T-helper 1 cell treated with Interleukin-12 subunit alpha and Interleukin-12 subunit beta and Interleukin-4 antibody, amounts not matched to agents 30 μg/mL and 1 μg/mL, for 36 hours (primary cell): ENCODE data around the gene ZBTB40.
A peak's percentile ranks its signal among the peaks of the same experiment; 100 is the strongest.

Experiments
- H3K27ac Mint-ChIP-seq: one replicate; pipeline ENCODE4 v1.8.0; 2021; ENCODE audit warnings: mild to moderate bottlenecking, mixed read lengths
- H3K27me3 Mint-ChIP-seq: one replicate; pipeline ENCODE4 v1.8.0; 2021; ENCODE audit warnings: low read depth, mixed read lengths
- H3K36me3 Mint-ChIP-seq: one replicate; pipeline ENCODE4 v1.8.0; 2021; ENCODE audit warnings: low read depth, mixed read lengths
- H3K4me1 Mint-ChIP-seq: one replicate; pipeline ENCODE4 v1.8.0; 2021; ENCODE audit warnings: low read depth, mixed read lengths
- H3K4me3 Mint-ChIP-seq: one replicate; pipeline ENCODE4 v1.8.0; 2021; ENCODE audit warnings: mild to moderate bottlenecking, moderate library complexity, mixed read lengths
- H3K9me3 Mint-ChIP-seq: one replicate; pipeline ENCODE4 v1.8.0; 2021; ENCODE audit warnings: mixed read lengths

Gene ZBTB40

GRCh38 chr1:22417466-22417865, 34.2 kb upstream of the ZBTB40 start:
- Mint-ChIP-seq H3K36me3 (no peaks in the 10 kb centered on the region), H3K4me1 (peaks cover 3% of the 10 kb centered on the region), H3K9me3 (no peaks in the 10 kb centered on the region), H3K4me3 (no peak overlapping the region), H3K27ac (no peak overlapping the region), H3K27me3 (peaks cover 27% of the 10 kb centered on the region)

DNA sequence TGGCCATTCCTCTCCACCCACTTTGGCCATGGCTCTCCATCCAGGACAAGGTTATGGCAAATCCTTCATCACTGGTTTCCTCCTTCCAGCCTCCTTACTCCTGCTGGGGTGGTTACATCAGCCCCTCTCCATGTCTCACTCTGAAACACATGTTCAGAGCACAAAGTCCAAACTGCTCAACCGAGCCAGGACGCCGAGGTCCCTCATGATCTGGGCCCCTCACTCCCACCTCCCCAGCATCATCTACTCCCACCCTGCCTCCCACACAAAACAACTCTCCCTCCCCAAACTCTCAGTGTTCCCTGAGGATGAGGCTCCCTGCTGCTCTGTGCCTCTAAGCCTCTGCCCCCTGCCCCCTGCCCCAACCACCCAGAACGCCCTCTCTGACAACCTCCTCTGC, 33.3 kb upstream of the ZBTB40 start:
- Mint-ChIP-seq H3K4me3 (no peak overlapping the region), H3K4me1 (peaks cover 3% of the 10 kb centered on the region), H3K27me3 (peaks cover 27% of the 10 kb centered on the region), H3K36me3 (no peaks in the 10 kb centered on the region), H3K9me3 (no peaks in the 10 kb centered on the region), H3K27ac (no peak overlapping the region)

- H3K9me3 Mint-ChIP-seq = no peaks in the 10 kb centered on the region
- peaks cover 3% of the 10 kb centered on the region for H3K4me1 Mint-ChIP-seq
- peaks cover 25% of the 10 kb centered on the region for H3K27me3 Mint-ChIP-seq
Observed at GRCh38 chr1:22418933-22419382, 32.7 kb upstream of the ZBTB40 start.

DNA sequence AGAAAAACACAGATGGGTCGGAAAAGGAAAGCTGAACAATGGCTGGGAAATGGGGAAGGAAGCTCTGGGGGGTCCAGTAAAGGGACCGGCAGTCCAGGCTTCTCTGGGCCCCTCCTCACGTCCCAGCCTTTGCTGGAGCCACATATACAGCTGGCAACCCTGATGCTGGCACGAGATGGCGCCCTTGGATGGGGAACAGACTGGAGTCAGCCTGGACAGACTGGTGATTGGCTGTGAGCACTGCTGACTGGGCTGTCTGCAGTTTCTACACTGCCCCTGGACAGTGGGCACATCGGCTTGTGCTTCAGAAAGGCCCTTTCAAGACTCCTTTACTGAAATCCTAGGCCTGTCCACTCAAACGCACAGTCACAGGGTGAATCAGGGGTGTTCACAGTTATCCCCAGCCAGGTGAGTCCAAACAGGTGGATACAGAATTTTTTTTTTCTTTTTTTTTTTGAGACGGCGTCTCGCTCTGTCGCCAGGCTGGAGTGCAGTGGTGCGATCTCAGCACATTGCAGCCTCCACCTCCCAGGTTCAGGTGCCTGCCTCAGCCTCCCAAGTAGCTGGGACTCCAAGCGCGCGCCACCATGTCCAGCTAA, 31.1 kb upstream of the ZBTB40 start:
- Mint-ChIP-seq H3K36me3 (no peaks in the 10 kb centered on the region), H3K27ac (no peak overlapping the region), H3K27me3 (peaks cover 25% of the 10 kb centered on the region), H3K4me1 (peaks cover 3% of the 10 kb centered on the region), H3K4me3 (no peak overlapping the region), H3K9me3 (no peaks in the 10 kb centered on the region)

More at GRCh38 chr1:22418933-22419382, 32.7 kb upstream of the ZBTB40 start:
- Mint-ChIP-seq H3K27ac (no peak overlapping the region), H3K4me3 (no peak overlapping the region), H3K36me3 (no peaks in the 10 kb centered on the region)

DNA sequence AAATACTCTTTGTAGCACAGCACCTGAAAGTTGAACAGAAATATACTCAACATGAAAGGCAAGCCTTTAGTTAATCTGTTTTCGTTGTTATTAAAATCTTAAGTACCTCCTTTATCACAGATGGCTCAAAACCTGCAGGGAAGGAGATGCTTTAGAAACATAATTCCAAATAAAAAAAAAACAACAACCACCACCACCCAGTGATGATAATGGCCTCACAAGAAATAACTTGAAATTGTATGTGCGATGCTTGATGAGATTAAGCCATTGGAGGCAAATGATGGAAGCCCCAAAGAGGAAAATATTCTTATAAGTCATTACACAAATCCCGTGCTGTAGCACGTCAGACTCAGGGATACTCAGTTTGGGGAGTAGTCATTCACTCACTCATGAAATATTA, 24.9 kb upstream of the ZBTB40 start:
- Mint-ChIP-seq H3K27ac (no peak overlapping the region), H3K9me3 (peaks cover 3% of the 10 kb centered on the region), H3K4me1 (peaks cover 3% of the 10 kb centered on the region), H3K36me3 (no peaks in the 10 kb centered on the region), H3K27me3 (peaks cover 6% of the 10 kb centered on the region), H3K4me3 (no peak overlapping the region)

DNA sequence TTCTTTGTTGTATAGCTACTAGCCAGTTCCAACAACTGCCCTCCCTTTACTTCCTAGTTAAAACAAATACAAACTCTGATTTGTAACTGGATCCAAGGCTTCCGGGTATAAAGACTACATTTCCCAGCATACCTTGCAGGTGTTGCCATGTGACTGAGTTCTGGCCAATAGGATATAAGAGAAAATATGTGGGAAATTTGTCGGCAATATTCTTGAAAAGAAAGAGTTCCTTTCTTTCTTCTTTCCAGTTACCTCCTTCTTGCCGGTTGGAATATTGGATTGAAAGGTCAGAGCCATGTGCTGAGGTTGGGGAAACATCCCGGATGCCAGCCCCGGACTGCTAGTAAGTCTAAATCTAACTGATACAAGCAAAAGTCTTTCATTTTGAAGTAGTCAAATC, 23.0 kb upstream of the ZBTB40 start:
- peak overlapping the region; percentile 74 for H3K4me3 Mint-ChIP-seq
- peaks cover 6% of the 10 kb centered on the region for H3K4me1 Mint-ChIP-seq
- H3K27ac Mint-ChIP-seq = no peak overlapping the region
- H3K27me3 Mint-ChIP-seq = peaks cover 12% of the 10 kb centered on the region
- no peaks in the 10 kb centered on the region for H3K36me3 Mint-ChIP-seq
- peaks cover 3% of the 10 kb centered on the region for H3K9me3 Mint-ChIP-seq

DNA sequence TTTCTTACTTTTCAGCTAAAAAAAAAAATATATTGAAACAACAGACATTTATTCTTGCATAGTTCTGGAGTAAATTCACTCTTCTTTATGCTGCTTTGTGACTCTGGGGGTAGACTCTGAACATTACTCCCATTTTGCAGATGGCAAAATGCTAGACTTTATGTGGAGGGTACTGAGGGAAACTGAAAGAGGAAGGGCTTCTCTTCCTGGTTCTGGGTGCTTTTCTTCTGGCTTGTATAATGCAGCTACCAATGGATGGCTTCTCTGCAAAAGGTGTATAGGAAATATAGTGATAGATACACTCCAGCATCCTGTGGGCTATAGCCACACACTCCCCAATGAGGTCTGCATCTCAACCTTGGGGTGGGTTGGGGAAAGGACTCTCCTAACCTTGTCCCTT, 19.7 kb upstream of the ZBTB40 start:
- Mint-ChIP-seq H3K27ac (no peak overlapping the region), H3K4me1 (peaks cover 6% of the 10 kb centered on the region), H3K27me3 (peaks cover 17% of the 10 kb centered on the region), H3K4me3 (no peak overlapping the region), H3K36me3 (no peaks in the 10 kb centered on the region), H3K9me3 (peaks cover 3% of the 10 kb centered on the region)

GRCh38 chr1:22434717-22435116, 16.9 kb upstream of the ZBTB40 start:
- Mint-ChIP-seq H3K4me1 (peaks cover 2% of the 10 kb centered on the region), H3K9me3 (peaks cover 7% of the 10 kb centered on the region), H3K36me3 (no peaks in the 10 kb centered on the region), H3K27ac (no peak overlapping the region), H3K4me3 (no peak overlapping the region), H3K27me3 (peaks cover 23% of the 10 kb centered on the region)

DNA sequence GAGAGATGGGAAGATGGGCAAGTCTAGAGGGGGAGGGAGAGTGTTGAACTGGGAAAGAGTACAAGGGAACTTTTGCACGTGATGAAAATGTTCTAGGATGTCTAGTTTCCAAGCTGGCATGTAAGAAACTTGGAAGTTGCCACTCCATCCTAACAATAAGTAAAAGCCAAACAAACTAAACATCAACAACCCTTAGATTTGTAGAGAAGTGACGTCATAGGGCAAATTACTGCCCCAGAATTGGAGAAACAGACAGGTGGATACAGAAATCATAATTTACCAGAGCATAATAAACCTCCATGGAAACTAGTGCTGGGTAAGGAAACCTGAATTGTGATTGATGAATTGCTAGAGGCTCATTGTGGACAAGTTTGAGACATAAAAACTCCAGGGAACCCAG, 14.7 kb upstream of the ZBTB40 start:
- peaks cover 28% of the 10 kb centered on the region for H3K9me3 Mint-ChIP-seq
- no peak overlapping the region for H3K27ac Mint-ChIP-seq
- no peak overlapping the region for H3K4me3 Mint-ChIP-seq
- peaks cover 2% of the 10 kb centered on the region for H3K4me1 Mint-ChIP-seq
- peaks cover 30% of the 10 kb centered on the region for H3K27me3 Mint-ChIP-seq
- peaks cover 3% of the 10 kb centered on the region for H3K36me3 Mint-ChIP-seq

- peaks cover 3% of the 10 kb centered on the region for H3K36me3 Mint-ChIP-seq
- H3K27me3 Mint-ChIP-seq = peaks cover 31% of the 10 kb centered on the region
- H3K4me3 Mint-ChIP-seq = no peak overlapping the region
- H3K27ac Mint-ChIP-seq = no peak overlapping the region
- H3K4me1 Mint-ChIP-seq = no peaks in the 10 kb centered on the region
- H3K9me3 Mint-ChIP-seq = peaks cover 31% of the 10 kb centered on the region
Observed at GRCh38 chr1:22437573-22437972, 14.1 kb upstream of the ZBTB40 start.

DNA sequence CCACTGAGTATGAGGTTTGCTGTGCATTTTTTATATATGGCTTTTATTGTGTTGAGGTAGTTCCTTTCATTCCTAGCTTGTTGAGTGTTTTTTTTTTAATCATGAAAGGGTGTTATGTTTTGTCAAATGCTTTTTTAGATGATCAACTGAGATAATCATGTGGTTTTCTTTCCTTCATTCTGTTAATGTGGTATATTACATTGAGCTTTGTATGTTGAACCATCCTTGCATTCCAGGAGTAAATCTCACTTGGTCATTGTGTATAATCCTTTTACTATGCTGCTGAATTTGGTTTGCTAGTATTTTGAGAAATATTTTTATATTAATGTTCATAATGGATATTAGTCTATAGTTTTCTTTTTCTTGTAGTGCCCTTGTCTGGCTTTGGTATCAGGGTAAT, 11.1 kb upstream of the ZBTB40 start:
- H3K36me3 Mint-ChIP-seq = peaks cover 3% of the 10 kb centered on the region
- peaks cover 29% of the 10 kb centered on the region for H3K27me3 Mint-ChIP-seq
- no peak overlapping the region for H3K4me3 Mint-ChIP-seq
- H3K9me3 Mint-ChIP-seq = peaks cover 31% of the 10 kb centered on the region
- H3K27ac Mint-ChIP-seq = no peak overlapping the region
- no peaks in the 10 kb centered on the region for H3K4me1 Mint-ChIP-seq

DNA sequence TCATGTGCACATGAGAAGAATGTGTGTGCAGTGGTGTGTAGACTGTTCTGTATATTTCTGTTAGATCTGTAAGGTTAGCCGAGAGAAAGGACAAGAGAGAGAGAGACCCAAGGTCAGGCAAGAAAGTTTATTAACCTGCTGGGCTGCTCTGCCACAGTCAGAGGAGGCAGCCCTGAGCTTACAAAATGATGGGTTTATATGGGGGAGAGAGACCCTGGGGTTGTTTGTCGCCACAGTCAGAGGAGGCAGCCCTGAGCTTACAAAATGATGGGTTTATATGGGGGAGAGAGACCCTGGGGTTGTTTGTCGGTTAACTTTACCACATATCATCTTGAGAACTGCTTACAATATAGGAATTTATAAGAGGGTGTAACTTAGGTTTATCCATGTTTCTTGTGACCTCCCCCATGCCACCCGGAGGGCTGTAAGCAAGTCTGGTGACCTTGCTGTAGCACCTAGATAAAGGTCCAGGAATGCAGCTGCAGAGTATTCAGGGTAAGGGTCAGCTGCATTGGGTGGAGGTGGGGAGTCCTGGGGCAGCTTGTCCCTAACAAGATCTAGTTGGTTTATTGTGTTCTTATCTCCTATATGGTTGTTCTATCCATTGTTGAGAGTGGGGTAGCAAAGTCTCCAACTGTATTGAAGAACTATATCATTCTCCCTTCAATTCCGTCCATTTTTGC, 9.3 kb upstream of the ZBTB40 start:
- H3K9me3 Mint-ChIP-seq = peaks cover 31% of the 10 kb centered on the region
- no peak overlapping the region for H3K4me3 Mint-ChIP-seq
- H3K4me1 Mint-ChIP-seq = no peaks in the 10 kb centered on the region
- H3K27me3 Mint-ChIP-seq = peaks cover 37% of the 10 kb centered on the region
- no peak overlapping the region for H3K27ac Mint-ChIP-seq
- peaks cover 3% of the 10 kb centered on the region for H3K36me3 Mint-ChIP-seq

DNA sequence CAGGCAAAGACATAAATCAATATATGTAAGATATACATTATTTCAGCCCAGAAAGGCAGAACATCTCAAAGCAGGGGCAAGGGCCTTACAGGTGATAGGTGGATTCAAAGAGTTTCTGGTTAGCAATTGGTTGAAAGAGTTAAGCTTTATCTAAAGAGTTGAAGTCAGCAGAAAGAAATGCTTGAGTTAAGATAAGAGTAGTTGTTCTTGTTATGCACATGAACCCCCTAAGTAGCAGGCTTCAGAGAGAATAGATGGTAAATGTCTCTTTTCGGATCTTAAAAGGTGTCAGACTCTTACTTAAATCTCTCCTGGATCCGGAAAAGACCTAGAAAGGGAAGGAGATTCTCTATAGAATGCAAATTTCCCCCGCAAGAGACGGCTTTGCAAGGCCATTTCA, 8.3 kb upstream of the ZBTB40 start:
- Mint-ChIP-seq H3K27ac (no peak overlapping the region), H3K4me3 (no peak overlapping the region), H3K4me1 (no peaks in the 10 kb centered on the region), H3K36me3 (peaks cover 3% of the 10 kb centered on the region), H3K27me3 (peaks cover 37% of the 10 kb centered on the region), H3K9me3 (peaks cover 31% of the 10 kb centered on the region)

- Mint-ChIP-seq H3K4me3 (no peak overlapping the region), H3K27ac (no peak overlapping the region), H3K9me3 (peaks cover 22% of the 10 kb centered on the region), H3K4me1 (no peaks in the 10 kb centered on the region), H3K27me3 (peaks cover 31% of the 10 kb centered on the region), H3K36me3 (peaks cover 3% of the 10 kb centered on the region)
Observed at GRCh38 chr1:22444856-22445255, 6.8 kb upstream of the ZBTB40 start.

GRCh38 chr1:22447621-22448111, 4.0 kb upstream of the ZBTB40 start:
- Mint-ChIP-seq H3K27ac (no peak overlapping the region), H3K4me3 (no peak overlapping the region)

More at GRCh38 chr1:22447621-22448111, 4.0 kb upstream of the ZBTB40 start:
- no peaks in the 10 kb centered on the region for H3K36me3 Mint-ChIP-seq
- peaks cover 7% of the 10 kb centered on the region for H3K4me1 Mint-ChIP-seq
- peaks cover 17% of the 10 kb centered on the region for H3K27me3 Mint-ChIP-seq
- H3K9me3 Mint-ChIP-seq = peaks cover 3% of the 10 kb centered on the region
